GM20431 (cell line): ENCODE data around the gene ZNF90.
"Not testable (repeated sequence)": the region's sequence is repeated elsewhere in the genome, so short reads cannot be mapped to it uniquely, and the experiment has no call there.

Source experiments
- in situ Hi-C: fragments of 300-500 bp; cut with MseI, MboI; formaldehyde crosslinking; loops from one replicate; pipeline ENCODE4 v1.15.0; 2020; ENCODE audit warnings: low sequenced_read_pairs; ENCODE audit not compliant: unreplicated experiment

The ZNF90 gene

DNA sequence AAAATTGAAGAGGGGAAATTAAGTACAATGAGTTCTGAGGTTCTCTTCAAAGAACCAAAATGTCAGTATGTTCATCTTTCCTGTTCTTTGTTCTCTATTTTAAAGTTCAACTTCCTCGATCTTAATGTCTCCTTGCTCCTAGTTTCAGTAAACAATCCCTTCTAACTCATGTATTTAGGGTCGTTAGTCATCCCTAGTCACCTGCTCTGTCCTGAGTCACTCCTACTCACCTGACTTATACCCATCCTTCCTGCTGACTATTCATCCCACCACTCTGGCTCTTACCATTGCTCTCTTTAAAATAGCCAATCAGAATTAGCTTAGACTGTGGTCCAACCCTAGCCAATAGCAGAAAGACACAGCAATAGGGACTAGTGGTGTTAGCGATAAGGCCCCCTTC is 24.3 kb downstream of the ZNF90 start:
- in situ Hi-C loops: no loop called here

DNA sequence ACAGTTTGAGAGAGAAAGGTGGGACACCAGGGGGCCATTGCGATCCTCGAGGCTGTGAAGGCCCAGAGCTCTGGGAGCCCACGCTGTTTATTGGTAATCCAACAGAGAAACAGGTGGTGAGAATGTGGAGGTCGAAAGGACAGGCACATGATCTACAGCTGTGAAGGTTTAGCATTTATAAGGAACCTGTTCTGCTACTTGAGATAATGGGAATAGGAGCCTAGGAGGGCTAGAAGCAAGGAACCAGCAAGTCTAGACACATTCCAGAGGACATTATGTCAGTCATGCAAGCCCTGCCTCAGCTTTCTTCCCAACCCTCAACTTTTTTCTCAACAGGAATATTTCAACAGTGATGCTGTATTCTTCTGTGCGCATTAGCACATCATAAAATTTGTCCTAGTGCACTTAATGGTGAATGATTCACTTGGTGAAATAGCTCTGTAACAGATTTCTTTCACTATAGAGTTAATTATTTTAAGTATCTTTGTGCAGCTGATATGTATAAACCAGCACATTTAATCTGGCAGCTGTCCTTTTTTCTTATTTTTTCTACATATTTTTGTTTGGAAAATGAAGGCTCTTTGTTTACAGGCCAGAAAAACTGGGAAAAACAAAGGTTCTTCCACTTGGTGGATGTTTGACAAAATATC is 25.4 kb downstream of the ZNF90 start:
- in situ Hi-C loops: no loop called here

DNA sequence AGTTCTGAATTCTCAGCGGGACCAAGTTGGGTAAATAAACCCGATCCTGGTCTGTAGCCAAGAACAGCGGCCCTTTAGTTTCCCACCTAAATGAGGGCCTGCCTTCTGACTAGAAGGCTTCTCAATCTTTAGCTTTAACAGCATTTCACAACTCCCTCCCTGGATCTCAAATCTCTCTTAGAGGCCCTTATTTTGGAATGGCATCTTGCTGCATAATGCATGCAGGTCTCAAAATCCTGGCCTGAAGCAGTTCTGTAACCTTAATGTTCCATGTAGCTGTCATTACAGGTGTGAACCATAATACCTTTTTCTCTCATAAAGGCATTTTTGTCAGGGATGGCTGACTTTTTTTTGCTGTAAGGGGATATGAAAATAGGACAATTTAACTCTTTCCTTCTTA is 29.5 kb downstream of the ZNF90 start:
- in situ Hi-C loops: no loop called here

DNA sequence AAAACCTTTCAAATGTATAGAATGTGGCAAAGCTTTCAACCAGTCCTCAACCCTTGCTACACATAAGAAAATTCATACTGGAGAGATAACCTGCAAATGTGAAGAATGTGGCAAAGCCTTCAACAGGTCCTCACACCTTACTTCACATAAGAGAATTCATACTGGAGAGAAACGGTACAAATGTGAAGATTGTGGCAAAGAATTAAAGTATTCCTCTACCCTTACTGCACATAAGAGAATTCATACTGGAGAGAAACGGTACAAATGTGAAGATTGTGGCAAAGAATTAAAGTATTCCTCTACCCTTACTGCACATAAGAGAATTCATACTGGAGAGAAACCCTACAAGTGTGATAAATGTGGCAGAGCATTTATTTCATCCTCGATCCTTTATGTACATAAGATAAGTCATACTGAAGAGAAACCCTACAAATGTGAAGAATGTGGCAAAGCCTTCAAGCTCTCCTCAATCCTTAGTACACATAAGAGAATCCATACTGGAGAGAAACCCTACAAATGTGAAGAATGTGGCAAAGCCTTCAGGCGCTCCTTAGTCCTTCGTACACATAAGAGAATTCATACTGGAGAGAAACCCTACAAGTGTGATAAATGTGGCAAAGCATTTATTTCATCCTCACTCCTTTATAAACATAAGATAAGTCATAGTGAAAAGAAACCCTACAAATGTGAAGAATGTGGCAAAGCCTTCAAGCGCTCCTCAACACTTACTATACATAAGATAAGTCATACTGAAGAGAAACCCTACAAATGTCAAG is 40.5 kb downstream of the ZNF90 start:
- in situ Hi-C loops: not testable (repeated sequence)

DNA sequence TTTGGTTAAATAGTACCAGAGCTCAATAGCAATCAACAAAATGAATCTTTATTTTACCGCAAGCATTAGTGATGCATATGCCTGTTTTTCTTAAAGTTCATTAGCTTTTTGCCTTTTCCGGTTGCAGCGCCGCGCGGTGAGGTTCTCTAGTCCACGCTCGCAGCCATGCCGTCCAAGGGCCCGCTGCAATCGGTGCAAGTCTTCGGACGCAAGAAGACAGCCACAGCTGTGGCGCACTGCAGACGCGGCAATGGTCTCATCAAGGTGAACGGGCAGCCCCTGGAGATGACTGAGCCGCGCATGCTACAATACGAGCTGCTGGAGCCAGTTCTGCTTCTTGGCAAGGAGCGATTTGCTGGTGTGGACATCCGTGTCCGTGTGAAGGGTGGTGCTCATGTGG is 47.1 kb downstream of the ZNF90 start:
- in situ Hi-C loops: no loop called here

DNA sequence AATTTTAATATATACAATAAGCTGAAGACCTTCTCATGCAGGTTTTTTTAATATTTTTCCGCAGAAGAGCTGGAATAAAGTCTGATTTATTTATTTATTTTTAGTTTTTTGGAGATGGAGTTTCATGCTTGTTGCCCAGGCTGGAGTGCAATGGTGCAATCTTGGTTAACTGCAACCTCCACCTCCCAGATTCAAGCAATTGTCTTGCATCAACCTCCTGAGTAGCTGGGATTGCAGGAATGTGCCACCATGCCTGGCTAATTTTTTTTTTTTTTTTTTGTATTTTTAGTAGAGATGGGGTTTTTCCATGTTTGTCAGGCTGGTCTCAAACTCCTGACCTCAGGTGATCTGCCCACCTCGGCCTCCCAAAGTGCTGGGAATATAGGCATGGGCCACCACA is 55.1 kb downstream of the ZNF90 start:
- in situ Hi-C loops: not testable (repeated sequence)

DNA sequence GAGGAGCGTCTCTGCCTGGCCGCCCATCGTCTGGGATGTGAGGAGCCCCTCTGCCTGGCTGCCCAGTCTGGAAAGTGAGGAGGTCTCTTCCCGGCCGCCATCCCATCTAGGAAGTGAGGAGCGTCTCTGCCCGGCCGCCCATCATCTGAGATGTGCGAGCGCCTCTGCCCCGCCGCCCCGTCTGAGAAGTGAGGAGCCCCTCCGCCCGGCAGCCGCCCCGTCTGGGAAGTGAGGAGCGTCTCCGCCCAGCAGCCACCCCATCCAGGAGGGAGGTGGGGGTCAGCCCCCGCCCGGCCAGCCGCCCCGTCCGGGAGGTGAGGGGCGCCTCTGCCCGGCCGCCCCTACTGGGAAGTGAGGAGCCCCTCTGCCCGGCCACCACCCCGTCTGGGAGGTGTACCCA is 59.9 kb downstream of the ZNF90 start:
- in situ Hi-C loops: not testable (repeated sequence)

DNA sequence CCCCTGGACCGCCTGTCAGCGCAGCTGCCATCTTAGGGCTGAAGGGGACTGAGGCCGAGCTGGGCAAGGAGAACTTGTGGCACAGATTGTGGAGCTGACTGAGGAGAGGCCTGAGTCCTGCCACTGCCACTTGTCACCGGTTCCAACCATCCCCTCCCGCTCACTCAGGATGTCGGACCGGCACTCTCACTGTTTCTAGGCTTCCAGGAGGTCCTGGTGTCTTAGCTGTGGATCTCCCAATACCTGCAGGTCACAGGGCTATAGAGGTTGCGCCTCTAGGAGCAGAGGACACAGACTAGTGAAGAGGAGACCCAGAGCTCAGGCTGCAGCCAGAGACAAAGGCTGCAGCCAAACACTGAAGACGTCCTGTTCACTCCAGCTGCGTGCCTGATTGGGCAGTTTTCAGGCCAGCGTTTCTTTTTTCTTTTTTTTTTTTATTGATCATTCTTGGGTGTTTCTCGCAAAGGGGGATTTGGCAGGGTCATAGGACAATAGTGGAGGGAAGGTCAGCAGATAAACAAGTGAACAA is 73.9 kb downstream of the ZNF90 start:
- in situ Hi-C loops: no loop called here

DNA sequence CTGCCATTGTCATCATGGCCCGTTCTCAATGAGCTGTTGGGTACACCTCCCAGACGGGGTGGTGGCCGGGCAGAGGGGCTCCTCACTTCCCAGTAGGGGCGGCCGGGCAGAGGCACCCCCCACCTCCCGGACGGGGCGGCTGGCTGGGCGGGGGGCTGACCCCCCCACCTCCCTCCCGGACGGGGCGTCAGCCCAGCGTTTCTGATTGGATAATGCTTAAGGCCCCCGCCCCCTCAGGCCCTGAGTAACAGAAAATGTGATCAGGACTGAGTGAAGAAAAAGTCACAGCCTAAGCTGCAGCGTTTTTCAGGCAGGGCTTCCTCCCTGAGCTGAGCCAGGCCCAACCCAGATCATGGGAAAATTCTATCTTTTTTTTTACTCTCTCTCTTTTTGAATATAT is 74.7 kb downstream of the ZNF90 start:
- in situ Hi-C loops: not testable (repeated sequence)

DNA sequence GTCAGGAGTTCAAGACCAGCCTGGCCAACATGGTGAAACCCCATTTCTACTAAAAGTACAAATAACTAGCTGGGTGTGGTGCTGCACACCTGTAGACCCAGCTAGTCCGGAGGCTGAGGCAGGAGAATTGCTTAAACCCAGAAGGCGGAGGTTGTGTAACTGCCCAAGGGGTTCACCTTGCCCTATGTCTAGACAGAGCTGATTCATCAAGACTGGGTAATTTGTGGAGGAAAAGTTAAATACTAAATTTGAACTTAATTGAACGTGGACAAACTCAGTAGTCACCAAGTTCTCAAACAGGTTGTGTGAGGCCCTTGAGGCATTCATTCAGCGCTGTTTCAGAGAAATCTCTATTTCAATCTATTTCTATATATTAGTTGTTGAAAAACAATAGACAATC is 75.5 kb downstream of the ZNF90 start:
- in situ Hi-C loops: no loop called here

DNA sequence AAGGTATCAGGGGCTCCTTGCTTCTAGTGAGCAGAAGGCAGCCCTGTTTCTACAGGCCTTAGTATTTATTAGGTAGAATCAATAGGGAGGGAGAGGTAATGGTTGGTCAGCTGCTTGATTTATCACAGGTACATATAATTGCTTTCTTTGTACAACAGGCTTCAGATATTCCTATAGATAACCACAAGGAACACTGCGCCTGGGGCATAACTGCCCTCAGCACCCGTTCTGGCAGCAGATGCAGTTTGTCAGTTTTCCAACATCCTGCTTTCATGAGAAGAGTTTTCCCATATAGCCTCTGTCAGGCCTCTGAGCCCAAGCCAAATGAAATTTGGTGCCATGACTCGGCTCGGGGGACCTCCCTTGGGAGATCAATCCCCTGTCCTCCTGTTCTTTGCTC is 76.8 kb downstream of the ZNF90 start:
- in situ Hi-C loops: no loop called here

DNA sequence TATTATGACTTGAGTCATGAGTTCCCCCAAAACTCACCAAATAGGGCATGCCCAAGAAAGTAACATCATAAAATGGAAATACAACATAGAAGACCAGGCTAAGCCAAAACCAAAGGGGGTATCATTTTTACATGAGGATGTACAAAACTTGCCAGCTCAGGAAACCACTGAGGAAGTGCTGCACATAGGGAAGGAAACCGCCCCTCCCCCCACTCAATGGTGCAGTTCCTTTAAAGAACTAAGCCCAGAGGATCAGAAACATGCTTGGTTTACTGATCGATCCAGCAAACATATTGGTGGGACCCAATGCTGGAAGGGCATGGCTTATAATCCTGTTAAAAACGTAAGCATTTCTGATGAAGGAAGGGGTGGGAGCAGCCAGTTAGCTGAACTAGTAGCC is 85.0 kb downstream of the ZNF90 start:
- in situ Hi-C loops: no loop called here

DNA sequence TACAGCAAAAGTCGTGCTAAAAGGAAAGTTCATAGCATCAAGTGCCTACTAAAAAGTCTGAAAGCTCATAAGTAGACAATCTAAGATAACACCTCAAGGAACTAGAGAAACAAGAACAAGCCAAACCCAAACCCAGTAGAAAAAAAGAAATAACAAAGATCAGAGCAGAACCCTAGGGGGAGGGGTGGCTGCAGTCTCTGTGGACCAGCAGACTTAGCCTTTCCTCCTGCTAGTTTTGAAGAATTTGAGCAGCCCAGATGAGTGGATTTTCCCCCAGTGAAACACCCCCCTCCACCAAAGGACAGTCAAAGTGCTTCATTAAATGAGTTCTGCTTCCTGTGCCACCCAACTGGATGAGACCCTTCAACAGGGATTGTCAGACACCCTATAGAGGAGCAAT is 86.7 kb downstream of the ZNF90 start:
- in situ Hi-C loops: no loop called here

DNA sequence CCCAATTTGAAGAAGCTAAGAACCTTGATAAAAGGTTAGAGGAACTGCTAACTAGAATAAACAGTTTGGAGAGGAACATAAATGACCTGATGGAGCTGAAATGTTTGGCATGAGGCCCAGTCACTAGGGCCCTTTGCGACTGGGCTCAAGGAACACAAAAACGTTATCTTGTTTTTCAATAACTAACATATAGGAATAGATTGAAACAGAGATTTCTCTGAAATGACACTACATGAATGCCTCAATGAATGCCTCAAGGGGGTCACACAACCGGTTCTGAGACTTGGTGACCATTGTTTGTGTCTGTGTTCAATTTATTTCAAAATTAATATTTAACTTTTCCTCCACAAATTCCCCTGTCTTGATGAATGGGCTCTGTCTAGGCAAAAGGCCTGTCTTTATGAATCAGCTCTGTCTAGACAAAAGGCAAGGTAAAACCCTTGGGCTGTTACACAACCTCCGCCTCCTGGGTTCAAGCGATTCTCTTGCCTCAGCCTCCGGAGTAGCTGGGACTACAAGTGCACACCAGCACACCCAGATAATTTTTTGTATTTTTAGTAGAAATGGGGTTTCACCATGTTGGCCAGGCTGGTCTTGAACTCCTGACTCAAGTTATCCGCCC is 88.3 kb downstream of the ZNF90 start:
- in situ Hi-C loops: no loop called here

DNA sequence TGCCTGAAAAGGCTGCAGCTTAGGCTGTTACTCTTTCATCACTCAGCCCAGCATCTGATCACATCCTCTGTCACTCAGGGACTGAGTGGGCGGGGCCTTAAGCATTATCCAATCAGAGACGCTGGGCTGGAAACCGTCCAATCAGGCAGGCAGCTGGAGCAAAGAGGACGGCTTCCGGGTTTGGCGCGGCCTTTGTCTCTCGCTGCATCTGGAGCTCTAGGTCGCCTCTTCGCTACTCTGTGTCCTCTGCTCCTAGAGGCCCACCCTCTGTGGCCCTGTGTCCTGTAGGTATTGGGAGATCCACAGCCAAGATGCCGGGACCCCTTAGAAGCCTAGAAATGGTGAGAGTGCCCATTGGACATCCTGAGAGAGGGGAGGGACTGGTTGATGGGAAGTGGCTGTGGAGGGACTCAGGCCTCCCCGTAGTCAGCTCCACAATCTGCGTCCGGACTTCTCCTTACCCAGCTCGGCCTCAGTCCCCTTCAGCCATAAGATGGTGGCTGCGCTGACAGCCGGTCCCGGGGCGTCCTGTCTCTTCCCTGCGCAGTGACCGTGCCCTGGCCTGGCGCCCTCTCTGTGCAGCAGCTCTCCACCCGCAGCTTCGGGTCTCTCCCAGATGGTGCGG is 89.3 kb downstream of the ZNF90 start, which contains the start of gene ZNF486:
Gene ZNF486 (plus strand): TSS at position 195 of the 625 bp plus-strand sequence. CDS start 117 bp downstream, at position 312.
- in situ Hi-C loops: no loop called here

DNA sequence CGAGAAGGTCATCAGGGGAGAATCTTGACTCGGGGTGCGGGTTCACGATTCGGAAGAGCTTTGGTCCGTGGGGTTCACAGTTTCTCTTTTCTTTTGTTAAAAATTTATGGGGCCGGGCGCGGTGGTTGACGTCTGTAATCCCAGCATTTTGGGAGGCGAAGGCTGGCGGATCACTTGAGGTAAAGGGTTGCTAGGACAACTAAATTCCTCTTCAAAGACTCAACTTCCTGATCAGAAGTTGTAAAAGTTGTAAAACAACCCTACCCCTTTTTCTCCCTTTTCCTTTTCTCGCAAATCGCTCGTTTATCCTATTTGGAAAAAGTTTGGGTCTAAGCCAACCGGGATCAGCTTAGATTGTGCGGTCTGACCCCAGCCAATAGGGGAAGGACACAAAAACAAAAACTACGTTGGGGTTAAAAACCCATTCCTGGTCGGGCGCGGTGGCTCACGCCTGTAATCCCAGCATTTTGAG is 89.9 kb downstream of the ZNF90 start:
- in situ Hi-C loops: no loop called here
